HEK293 (cell line): Measurements from ENCODE around the gene C1QC.

ENCODE experiments used
- CTCF ChIA-PET: fragments of 350-600 bp; formaldehyde crosslinking; extraction: SDS; loops from one replicate; lab custom pipeline; 2021; ENCODE audit warnings: antibody characterized with exemption; lab: Yijun Ruan, JAX
- POLR2A ChIA-PET: fragments of 300-600 bp; formaldehyde crosslinking; extraction: SDS; loops from one replicate; lab custom pipeline; 2020; ENCODE audit warnings: antibody characterized with exemption, inconsistent platforms; lab: Yijun Ruan, JAX
- H3K27ac ChIP-seq: fragments of 200-500 bp; sonication (Bioruptor generic); 2 replicates; pipeline ENCODE4 v1.5.1; 2014; ENCODE audit warnings: low read depth, low read length, control low read depth, inconsistent platforms; ENCODE audit errors: extremely low read depth
- H3K36me3 ChIP-seq, 2 experiments: fragments of 200-500 bp in 1 of 2; sonication (Bioruptor generic) in 1 of 2; 1 replicate in 1 of 2; 2 replicates in 1 of 2; pipeline ENCODE4 v1.5.1; 2014 to 2017; ENCODE audit warnings: inconsistent platforms in 2 of 2, low read length in 2 of 2; ENCODE audit not compliant: control insufficient read depth in 2 of 2, insufficient read depth in 1 of 2
- H3K4me1 ChIP-seq: fragments of 200-500 bp; sonication (Bioruptor generic); 2 replicates; pipeline ENCODE4 v1.5.1; 2014; ENCODE audit warnings: mild to moderate bottlenecking, low read length, inconsistent platforms; ENCODE audit not compliant: control insufficient read depth, insufficient read depth
- H3K4me3 ChIP-seq: 2 replicates; pipeline ENCODE4 v1.5.1; 2011; ENCODE audit warnings: low read depth, mild to moderate bottlenecking, control low read depth, low read length, moderate library complexity
- H3K9me3 ChIP-seq: fragments of 200-500 bp; sonication (Bioruptor generic); 2 replicates; pipeline ENCODE4 v1.5.1; 2014; ENCODE audit warnings: low read depth, low read length, inconsistent platforms; ENCODE audit not compliant: control insufficient read depth, insufficient read depth
- REST ChIP-seq: fragments of 450-650 bp; formaldehyde crosslinking; IDR thresholded peaks from 2 replicates; pipeline ENCODE4 v1.5.1; 2016; ENCODE audit warnings: missing biosample characterization, missing genetic modification characterization
- ZBTB17 ChIP-seq: fragments of 450-650 bp; formaldehyde crosslinking; IDR thresholded peaks from 2 replicates; pipeline ENCODE4 v1.5.1; 2016; ENCODE audit warnings: missing biosample characterization, missing genetic modification characterization
- ZNF146 ChIP-seq: fragments of 450-650 bp; formaldehyde crosslinking; IDR thresholded peaks from 2 replicates; pipeline ENCODE4 v1.5.1; 2016; ENCODE audit warnings: missing biosample characterization, missing genetic modification characterization
- ZNF221 ChIP-seq: fragments of 450-650 bp; formaldehyde crosslinking; IDR thresholded peaks from 2 replicates; pipeline ENCODE4 v1.5.1; 2017; ENCODE audit warnings: missing biosample characterization, missing genetic modification characterization, borderline replicate concordance
- ZNF560 ChIP-seq: fragments of 450-650 bp; formaldehyde crosslinking; IDR thresholded peaks from 2 replicates; pipeline ENCODE4 v1.5.1; 2017; ENCODE audit warnings: missing biosample characterization, missing genetic modification characterization, borderline replicate concordance
- ZNF600 ChIP-seq: fragments of 450-650 bp; formaldehyde crosslinking; IDR thresholded peaks from 2 replicates; pipeline ENCODE4 v1.5.1; 2016; ENCODE audit warnings: missing biosample characterization, missing genetic modification characterization
- ZNF623 ChIP-seq: fragments of 450-650 bp; formaldehyde crosslinking; IDR thresholded peaks from 2 replicates; pipeline ENCODE4 v1.5.1; 2016; ENCODE audit warnings: missing biosample characterization, missing genetic modification characterization
- ZNF639 ChIP-seq: fragments of 450-650 bp; formaldehyde crosslinking; IDR thresholded peaks from 2 replicates; pipeline ENCODE4 v1.5.1; 2016; ENCODE audit warnings: missing biosample characterization, missing genetic modification characterization
- ZNF654 ChIP-seq: fragments of 450-650 bp; formaldehyde crosslinking; IDR thresholded peaks from 2 replicates; pipeline ENCODE4 v1.5.1; 2016; ENCODE audit warnings: low read depth, missing biosample characterization, missing genetic modification characterization
- ZSCAN23 ChIP-seq: fragments of 450-650 bp; formaldehyde crosslinking; IDR thresholded peaks from 2 replicates; pipeline ENCODE4 v1.5.1; 2016; ENCODE audit warnings: missing biosample characterization, missing genetic modification characterization
- TF ChIP-seq, protein P1 (sequence below): fragments of 450-650 bp; IDR thresholded peaks from 2 replicates; pipeline ENCODE4 v1.5.1; 2018; ENCODE audit warnings: missing biosample characterization, missing genetic modification characterization
- TF ChIP-seq, protein P2 (sequence below): fragments of 450-650 bp; formaldehyde crosslinking; IDR thresholded peaks from 2 replicates; pipeline ENCODE4 v1.5.1; 2017; ENCODE audit warnings: missing biosample characterization, missing genetic modification characterization
- TF ChIP-seq, protein P3 (sequence below): sonication (generic); formaldehyde crosslinking; IDR thresholded peaks from 2 replicates; pipeline ENCODE4 v1.8.1; 2022; ENCODE audit warnings: mild to moderate bottlenecking, moderate library complexity, missing genetic modification reagents
- TF ChIP-seq, protein P4 (sequence below): fragments of 450-650 bp; formaldehyde crosslinking; IDR thresholded peaks from 2 replicates; pipeline ENCODE4 v1.5.1; 2016; ENCODE audit warnings: missing biosample characterization, missing genetic modification characterization, low read depth
- TF ChIP-seq, protein P5 (sequence below): fragments of 450-650 bp; formaldehyde crosslinking; IDR thresholded peaks from 2 replicates; pipeline ENCODE4 v1.5.1; 2017; ENCODE audit warnings: missing biosample characterization, missing genetic modification characterization

C1QC gene

GRCh38 chr1:22609291-22609690, 34.1 kb upstream of the C1QC start (continued):
- TF ChIP-seq, protein P1, sequence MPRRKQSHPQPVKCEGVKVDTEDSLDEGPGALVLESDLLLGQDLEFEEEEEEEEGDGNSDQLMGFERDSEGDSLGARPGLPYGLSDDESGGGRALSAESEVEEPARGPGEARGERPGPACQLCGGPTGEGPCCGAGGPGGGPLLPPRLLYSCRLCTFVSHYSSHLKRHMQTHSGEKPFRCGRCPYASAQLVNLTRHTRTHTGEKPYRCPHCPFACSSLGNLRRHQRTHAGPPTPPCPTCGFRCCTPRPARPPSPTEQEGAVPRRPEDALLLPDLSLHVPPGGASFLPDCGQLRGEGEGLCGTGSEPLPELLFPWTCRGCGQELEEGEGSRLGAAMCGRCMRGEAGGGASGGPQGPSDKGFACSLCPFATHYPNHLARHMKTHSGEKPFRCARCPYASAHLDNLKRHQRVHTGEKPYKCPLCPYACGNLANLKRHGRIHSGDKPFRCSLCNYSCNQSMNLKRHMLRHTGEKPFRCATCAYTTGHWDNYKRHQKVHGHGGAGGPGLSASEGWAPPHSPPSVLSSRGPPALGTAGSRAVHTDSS = no peak
- TF ChIP-seq ZNF560 (tag by site-specific recombination) (no peak), ZNF146 (tag by site-specific recombination) (no peak), ZNF654 (tag by site-specific recombination) (no peak)

DNA sequence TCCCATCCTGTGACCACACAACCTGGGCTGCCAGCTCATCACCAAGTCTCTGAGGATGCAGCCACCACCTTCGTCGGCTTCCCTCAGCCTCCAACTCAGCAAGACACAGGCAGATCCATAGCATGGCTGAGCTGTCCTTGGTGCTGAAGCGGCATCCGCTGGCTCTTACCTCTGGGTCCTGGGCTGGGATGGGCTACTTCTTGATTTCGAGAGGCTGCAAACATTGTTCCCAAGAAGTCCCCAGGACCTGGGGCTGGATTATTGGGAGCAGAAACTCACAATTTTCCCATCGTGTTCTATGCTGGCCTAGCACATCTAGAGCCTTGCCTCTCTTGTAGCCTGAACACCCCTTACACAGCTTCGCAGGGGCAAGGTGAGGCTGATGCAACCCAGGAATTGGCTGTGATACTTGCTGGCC, 31.9 kb upstream of the C1QC start:
- POLR2A ChIA-PET = no interaction called here
- CTCF ChIA-PET = no interaction called here
- no peak overlapping the region for H3K4me3 ChIP-seq
- H3K4me1 ChIP-seq = no peaks in the 10 kb centered on the region
- no peaks in the 10 kb centered on the region for H3K9me3 ChIP-seq
- no peaks in the 10 kb centered on the region for H3K36me3 ChIP-seq
- TF ChIP-seq ZNF623 (tag by site-specific recombination) = no peak
- no peak for TF ChIP-seq ZNF639 (tag by site-specific recombination)
- TF ChIP-seq, protein P2, sequence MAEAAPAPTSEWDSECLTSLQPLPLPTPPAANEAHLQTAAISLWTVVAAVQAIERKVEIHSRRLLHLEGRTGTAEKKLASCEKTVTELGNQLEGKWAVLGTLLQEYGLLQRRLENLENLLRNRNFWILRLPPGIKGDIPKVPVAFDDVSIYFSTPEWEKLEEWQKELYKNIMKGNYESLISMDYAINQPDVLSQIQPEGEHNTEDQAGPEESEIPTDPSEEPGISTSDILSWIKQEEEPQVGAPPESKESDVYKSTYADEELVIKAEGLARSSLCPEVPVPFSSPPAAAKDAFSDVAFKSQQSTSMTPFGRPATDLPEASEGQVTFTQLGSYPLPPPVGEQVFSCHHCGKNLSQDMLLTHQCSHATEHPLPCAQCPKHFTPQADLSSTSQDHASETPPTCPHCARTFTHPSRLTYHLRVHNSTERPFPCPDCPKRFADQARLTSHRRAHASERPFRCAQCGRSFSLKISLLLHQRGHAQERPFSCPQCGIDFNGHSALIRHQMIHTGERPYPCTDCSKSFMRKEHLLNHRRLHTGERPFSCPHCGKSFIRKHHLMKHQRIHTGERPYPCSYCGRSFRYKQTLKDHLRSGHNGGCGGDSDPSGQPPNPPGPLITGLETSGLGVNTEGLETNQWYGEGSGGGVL = no peak
- TF ChIP-seq, protein P3, sequence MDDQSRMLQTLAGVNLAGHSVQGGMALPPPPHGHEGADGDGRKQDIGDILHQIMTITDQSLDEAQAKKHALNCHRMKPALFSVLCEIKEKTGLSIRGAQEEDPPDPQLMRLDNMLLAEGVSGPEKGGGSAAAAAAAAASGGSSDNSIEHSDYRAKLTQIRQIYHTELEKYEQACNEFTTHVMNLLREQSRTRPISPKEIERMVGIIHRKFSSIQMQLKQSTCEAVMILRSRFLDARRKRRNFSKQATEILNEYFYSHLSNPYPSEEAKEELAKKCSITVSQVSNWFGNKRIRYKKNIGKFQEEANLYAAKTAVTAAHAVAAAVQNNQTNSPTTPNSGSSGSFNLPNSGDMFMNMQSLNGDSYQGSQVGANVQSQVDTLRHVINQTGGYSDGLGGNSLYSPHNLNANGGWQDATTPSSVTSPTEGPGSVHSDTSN = peak; percentile 75; the same call in 1 of the 2 replicates
- peak; percentile 66 for TF ChIP-seq ZBTB17 (tag by site-specific recombination)
- peak; percentile 98 for TF ChIP-seq REST (tag by site-specific recombination)
- TF ChIP-seq, protein P4, sequence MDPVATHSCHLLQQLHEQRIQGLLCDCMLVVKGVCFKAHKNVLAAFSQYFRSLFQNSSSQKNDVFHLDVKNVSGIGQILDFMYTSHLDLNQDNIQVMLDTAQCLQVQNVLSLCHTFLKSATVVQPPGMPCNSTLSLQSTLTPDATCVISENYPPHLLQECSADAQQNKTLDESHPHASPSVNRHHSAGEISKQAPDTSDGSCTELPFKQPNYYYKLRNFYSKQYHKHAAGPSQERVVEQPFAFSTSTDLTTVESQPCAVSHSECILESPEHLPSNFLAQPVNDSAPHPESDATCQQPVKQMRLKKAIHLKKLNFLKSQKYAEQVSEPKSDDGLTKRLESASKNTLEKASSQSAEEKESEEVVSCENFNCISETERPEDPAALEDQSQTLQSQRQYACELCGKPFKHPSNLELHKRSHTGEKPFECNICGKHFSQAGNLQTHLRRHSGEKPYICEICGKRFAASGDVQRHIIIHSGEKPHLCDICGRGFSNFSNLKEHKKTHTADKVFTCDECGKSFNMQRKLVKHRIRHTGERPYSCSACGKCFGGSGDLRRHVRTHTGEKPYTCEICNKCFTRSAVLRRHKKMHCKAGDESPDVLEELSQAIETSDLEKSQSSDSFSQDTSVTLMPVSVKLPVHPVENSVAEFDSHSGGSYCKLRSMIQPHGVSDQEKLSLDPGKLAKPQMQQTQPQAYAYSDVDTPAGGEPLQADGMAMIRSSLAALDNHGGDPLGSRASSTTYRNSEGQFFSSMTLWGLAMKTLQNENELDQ (tag by site-specific recombination) = no peak
- TF ChIP-seq ZNF221 (tag by site-specific recombination) = no peak
- TF ChIP-seq ZSCAN23 (tag by site-specific recombination) = no peak
- TF ChIP-seq, protein P5, sequence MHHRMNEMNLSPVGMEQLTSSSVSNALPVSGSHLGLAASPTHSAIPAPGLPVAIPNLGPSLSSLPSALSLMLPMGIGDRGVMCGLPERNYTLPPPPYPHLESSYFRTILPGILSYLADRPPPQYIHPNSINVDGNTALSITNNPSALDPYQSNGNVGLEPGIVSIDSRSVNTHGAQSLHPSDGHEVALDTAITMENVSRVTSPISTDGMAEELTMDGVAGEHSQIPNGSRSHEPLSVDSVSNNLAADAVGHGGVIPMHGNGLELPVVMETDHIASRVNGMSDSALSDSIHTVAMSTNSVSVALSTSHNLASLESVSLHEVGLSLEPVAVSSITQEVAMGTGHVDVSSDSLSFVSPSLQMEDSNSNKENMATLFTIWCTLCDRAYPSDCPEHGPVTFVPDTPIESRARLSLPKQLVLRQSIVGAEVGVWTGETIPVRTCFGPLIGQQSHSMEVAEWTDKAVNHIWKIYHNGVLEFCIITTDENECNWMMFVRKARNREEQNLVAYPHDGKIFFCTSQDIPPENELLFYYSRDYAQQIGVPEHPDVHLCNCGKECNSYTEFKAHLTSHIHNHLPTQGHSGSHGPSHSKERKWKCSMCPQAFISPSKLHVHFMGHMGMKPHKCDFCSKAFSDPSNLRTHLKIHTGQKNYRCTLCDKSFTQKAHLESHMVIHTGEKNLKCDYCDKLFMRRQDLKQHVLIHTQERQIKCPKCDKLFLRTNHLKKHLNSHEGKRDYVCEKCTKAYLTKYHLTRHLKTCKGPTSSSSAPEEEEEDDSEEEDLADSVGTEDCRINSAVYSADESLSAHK (tag by site-specific recombination) = no peak
- peak; percentile 61 for TF ChIP-seq ZNF600
- no peak overlapping the region for H3K27ac ChIP-seq
